ENCODE data around the gene CPED1.

CPED1 gene

DNA sequence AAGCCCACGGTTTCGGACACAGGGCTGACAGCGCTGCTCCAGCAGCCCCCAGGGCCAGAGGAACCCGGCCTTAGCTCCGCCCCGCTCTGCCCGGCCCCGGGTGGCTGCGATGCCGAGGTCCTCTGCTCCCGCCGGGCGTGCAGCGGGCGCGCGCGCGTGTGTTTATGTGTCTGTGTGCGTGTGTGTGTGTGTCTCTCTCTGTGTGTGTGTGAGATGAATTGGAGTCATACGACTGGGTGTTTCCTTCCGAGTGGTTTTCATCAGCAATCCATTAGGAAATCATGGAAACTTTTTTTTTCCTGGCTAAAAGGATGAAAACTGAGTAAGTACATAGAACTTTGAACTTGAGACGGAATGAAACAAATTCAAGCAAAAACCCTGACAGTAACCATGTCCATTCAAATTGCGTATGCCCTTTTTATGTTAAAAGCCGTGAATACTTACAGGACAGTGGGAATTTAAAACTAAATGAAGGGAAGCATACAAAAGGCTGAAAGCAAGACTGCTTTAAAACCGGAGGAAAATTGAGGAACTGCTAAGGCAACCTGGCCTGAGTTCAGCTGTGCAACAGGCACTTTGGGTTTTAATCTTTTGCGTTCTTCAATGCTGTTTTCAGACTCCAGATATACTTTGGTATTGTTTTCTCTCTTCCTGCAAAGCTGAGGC, at the start of gene CPED1:
Gene CPED1 (plus strand): TSS at position 121 of the 666 bp plus-strand sequence. CDS start 911 bp downstream, outside the sequence.
- peak; percentile 37 for DNase-seq

DNA sequence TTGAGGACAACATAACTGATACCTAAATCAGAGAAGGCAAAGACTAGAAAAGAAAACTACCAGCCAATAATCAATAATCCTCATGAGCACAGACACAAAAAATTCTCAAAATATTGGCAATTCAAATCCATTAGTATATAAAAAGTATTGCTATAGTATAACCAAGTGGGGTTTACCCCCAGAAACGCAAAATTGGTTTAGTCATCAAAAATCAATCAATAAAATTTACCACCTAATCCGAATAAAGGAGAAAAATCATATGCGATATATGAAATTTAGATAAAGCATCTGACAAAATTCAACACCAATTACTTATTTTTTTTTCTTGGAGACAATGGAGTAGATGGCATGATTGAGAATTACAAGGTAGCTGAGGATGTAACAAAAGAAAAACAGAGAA, 49.2 kb upstream of the CPED1 start:
- DNase-seq = no peak

- no peak for DNase-seq
Measured at GRCh38 chr7:120941064-120941463, 47.4 kb upstream of the CPED1 start.

DNA sequence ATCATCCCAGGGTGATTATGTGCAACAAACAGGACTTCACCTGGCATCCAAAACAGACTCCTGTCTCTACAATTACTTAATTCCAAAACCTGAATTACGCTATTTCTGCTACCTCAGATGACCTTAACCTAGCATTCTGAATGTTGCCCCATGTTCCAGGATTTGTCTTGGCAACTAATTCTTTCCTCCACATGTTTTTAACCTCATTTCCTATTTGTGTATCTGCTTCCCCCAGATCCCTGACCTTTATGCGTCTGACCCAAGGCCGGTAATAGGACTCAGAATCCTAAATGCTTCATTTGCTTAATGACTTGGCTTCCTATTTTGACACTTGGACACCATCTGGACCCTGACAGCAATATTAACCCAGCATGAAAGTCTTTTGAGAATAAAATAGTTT, 46.7 kb upstream of the CPED1 start:
- no peak for DNase-seq

GRCh38 chr7:120942861-120943260, 45.6 kb upstream of the CPED1 start:
- no peak for DNase-seq

DNA sequence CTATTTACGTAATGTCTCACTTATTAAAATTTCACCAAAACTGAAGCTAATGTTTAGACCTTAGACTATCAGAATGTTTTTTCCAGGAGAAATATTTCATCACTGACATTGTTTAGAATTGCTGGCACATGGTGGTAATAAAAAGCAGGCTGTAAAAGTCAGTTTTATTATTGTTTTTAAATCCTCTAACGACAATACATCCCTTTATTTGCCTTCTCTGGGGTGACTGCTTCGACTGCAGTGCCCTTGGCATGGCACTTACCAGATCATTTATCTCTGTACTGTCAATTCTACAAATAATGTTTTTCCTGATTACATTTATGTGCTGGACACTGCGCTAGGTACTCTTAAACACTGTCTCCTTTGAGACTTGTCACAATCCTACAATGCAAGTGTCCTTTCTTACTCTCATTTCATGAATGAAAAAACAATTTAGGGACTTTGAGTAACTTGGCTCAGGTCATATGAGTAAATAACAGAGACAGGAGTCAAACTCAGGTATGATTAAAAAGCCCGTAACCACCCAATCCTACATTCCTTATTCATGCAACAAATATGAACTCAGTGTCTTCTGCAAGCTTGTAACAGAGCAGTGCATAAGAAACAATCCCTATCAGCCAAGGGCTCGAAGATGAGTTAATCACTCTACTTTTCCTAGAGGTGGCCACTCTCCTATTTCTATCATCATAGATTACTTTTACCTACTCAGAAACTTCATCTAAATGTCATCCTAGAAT, 43.5 kb upstream of the CPED1 start:
- DNase-seq = no peak

GRCh38 chr7:120947980-120948379, 40.5 kb upstream of the CPED1 start:
- DNase-seq = no peak

- DNase-seq = no peak
Measured at GRCh38 chr7:120949393-120949911, 39.1 kb upstream of the CPED1 start.

GRCh38 chr7:120949998-120950538, 38.4 kb upstream of the CPED1 start:
- no peak for DNase-seq

DNA sequence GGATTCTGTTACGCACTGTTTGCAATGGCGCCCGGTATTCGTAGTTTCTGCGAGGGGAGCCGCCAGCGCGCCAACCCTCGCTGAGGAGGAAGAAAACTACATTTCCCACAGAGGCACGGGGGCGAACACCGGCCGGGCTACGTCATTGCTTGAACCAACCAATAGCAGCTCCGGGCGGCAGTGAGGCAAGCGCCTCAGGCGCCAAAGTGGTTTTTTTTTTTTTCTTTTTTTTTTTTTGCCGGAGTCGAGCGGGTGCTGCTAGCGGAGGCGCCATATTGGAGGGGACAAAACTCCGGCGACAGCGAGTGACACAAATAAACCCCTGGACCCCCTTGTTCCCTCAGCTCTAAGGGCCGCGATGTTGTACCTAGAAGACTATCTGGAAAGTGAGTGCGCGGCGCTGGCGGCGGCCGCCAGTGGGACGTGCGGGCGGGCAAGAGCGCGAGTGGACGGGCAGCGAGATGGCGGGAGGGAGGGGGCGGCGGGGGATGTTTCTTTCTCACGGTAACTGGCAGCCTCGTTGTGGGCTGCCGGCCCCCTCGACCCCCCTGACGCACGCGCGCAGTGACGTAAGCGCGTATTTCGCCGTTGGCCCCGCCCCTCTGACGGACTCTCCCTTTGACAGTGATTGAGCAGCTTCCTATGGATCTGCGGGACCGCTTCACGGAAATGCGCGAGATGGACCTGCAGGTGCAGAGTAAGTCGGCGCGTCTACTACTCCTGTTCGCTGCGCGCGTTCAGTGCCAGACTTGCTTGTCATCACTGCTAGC, 37.8 kb upstream of the CPED1 start, which contains the start of gene ING3:
Gene ING3 (plus strand): TSS at position 239 of the 770 bp plus-strand sequence. CDS start 120 bp downstream, at position 359.
- DNase-seq = peak; percentile 92

GRCh38 chr7:120951309-120951699, 37.2 kb upstream of the CPED1 start:
- no peak for DNase-seq

DNA sequence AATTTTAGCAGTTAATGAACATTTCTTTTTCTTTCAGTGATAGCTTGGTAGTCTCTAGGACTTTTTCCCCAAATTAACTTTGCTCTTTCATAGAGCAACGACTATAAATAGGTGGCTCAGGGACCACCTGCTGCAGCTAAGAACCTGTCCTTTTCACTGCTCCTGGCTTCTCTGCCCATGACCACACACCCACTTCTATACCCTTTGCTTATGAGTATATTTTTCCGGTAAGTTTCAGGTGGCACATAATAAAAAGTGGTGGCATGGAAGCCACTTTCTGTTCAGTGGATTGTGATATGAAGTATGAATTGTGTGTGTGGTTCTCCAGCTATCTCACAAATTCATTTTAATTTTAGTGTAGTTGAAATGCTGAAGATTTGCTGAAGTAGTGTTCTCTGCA, 36.7 kb upstream of the CPED1 start:
- DNase-seq = no peak

- no peak for DNase-seq
Measured at GRCh38 chr7:120955577-120956149, 32.8 kb upstream of the CPED1 start.

DNA sequence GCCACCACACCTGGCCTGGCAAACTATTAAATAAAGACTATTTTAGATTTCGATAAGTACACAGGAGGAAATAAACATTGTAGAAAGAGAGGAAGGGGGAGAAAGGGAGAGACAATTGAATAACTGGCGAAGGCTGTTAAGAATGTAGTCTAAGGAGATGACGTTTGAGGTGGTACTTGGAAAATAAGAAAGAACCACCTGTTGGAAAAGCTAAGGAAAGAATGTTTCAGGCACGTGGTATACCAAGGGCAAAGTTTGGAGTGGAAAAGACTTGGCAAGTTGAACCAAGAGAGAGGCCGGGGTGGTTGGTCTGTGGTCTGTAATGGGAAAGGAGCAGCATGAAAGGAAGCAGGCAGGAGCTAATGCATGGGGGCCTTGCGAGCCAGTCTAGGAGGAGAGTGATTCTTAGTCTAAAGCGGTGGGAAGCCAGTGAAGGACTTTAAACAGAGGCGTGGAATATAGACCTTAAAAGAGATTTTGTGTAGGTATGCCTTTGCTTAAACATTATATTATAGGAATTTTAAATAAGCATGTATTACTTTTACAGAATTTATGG, 28.5 kb upstream of the CPED1 start:
- DNase-seq = no peak

DNA sequence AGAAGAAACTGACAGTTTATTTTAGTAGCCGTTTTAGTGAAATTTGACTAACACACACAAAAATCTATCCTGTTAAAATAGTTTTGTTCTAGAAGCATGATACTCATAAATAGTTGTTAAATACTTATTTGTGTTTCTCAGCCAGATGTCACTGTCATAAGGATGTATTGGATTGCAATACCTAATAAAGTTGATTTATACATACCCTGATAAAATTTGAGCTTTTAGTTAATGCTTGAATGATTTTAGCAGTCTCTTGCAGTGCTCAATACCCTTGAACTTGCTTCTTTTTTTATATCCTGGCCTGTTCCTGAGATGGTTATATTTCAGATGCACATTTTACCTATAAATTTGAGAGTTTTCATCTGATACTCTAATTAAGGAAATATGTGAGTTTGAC, 27.8 kb upstream of the CPED1 start:
- no peak for DNase-seq

DNA sequence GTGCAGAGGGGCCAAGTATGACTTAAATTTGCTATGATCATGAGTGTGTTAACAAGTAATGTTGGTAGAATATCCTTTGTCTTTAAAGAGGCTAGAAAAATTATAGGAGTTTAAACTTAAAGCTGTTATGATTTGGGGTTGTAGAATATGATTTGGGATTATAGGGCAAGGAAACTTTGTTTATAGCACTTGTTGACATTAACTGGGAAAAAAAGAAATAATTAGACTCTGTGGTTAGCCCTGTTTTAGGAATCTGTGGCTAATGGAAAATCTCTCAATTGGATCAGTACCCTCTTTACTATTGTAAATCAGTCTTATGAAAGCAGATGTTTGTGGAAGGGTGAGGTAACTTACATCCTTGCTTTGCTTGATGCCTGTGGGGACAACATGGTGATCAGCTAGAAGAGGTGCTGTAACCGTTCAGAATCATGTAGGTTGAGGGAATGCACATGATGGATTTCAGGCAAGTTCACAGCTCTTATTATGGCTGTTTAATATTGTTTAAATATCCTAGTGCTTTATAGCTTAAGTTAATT, 26.8 kb upstream of the CPED1 start:
- no peak for DNase-seq

DNA sequence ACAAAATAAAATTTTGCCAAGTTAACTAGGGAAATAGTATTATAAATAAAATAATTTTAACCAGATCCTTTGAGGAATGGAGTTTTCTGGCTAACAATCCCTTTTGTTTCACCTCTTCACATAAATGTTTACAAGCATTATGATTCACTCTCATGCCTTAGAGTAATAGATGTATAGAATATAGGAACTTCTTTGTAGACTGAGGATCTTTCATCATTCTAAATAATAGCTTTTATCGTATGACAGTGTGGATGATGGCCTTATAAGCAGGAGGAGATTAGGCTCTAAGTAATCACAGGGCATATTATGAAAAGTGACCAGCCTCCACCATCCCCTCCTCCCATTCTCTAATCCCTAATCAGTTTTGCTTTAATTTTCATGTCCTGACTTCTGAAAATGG, 24.4 kb upstream of the CPED1 start:
- DNase-seq = no peak

DNA sequence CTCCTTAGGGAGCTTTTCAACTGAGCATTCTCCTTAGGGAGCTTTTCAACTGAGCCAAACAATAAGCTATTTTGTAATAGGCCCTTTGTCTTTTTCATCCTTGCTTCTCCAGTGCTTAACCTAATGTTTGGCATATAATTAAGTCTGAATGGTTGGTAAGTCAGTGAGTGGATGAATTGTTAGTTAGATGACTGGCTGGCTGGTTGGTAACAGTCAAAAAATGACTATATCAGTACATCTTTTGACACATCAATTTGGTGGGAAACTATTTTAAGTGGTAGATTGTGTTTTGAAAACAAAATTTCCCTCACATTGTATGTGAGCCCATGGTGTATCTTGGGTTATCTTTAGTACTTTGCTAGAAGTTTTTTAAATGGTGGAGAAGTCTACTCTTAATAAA, 21.6 kb upstream of the CPED1 start:
- DNase-seq = no peak

GRCh38 chr7:120973849-120974248, 14.7 kb upstream of the CPED1 start:
- no peak for DNase-seq

- no peak for DNase-seq
Measured at GRCh38 chr7:120979765-120980499, 8.6 kb upstream of the CPED1 start.

DNA sequence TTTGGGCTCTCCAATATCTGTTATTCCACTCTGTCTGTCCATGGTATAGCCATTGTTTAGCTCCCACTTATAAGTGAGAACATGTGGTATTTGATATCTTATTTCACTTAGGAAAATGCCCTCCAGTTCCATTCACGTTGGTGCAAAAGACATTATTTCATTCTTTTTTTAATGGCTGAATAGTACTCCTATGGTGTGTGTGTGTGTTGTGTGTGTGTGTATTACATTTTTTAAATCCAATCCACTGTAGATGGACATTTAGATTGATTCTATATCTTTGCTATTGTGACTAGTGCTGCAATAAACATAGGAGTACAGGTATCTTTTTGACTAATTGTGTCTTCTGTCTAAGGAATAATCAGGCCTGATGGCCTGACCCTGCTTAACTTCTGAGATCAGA, 7.4 kb upstream of the CPED1 start:
- no peak for DNase-seq

Measured in KG1 (cell line).